IPS-18c (cell line): ENCODE results near the gene AIFM1.

Source experiments
- H3K4me3 ChIP-seq: 2 replicates; pipeline ENCODE4 v1.7.0; 2013; ENCODE audit warnings: low read depth, mild to moderate bottlenecking, low read length, moderate library complexity; ENCODE audit not compliant: insufficient read depth
- H3K9me3 ChIP-seq: one replicate; pipeline ENCODE4 v1.6.1; 2013; ENCODE audit warnings: mild to moderate bottlenecking, low read length, moderate library complexity; ENCODE audit not compliant: control insufficient read depth, insufficient read depth

The AIFM1 gene

GRCh38 chrX:130109429-130110378, 55.9 kb downstream of the AIFM1 start:
- H3K4me3 ChIP-seq = peak overlapping the region; percentile 43
- peaks cover 7% of the 10 kb centered on the region for H3K9me3 ChIP-seq

GRCh38 chrX:130108647-130109428, 56.8 kb downstream of the AIFM1 start:
- Histone ChIP-seq H3K4me3 (no peak overlapping the region), H3K9me3 (peaks cover 5% of the 10 kb centered on the region)

- peaks cover 2% of the 10 kb centered on the region for H3K9me3 ChIP-seq
- H3K4me3 ChIP-seq = no peak overlapping the region
Observed at GRCh38 chrX:130106071-130106470, 59.6 kb downstream of the AIFM1 start.

GRCh38 chrX:130105244-130105643, 60.4 kb downstream of the AIFM1 start:
- peaks cover 4% of the 10 kb centered on the region for H3K9me3 ChIP-seq

GRCh38 chrX:130103605-130104004, 62.0 kb downstream of the AIFM1 start:
- H3K4me3 ChIP-seq = no peak overlapping the region
- H3K9me3 ChIP-seq = peaks cover 4% of the 10 kb centered on the region

More at GRCh38 chrX:130105244-130105643, 60.4 kb downstream of the AIFM1 start:
- no peak overlapping the region for H3K4me3 ChIP-seq

- Histone ChIP-seq H3K4me3 (no peak overlapping the region), H3K9me3 (peaks cover 6% of the 10 kb centered on the region)
Observed at GRCh38 chrX:130100180-130100579, 65.5 kb downstream of the AIFM1 start.

GRCh38 chrX:130098210-130098552, 67.5 kb downstream of the AIFM1 start:
- Histone ChIP-seq H3K9me3 (peaks cover 11% of the 10 kb centered on the region), H3K4me3 (no peak overlapping the region)

- peaks cover 11% of the 10 kb centered on the region for H3K9me3 ChIP-seq
- H3K4me3 ChIP-seq = no peak overlapping the region
Observed at GRCh38 chrX:130097507-130098209, 68.0 kb downstream of the AIFM1 start.

- Histone ChIP-seq H3K9me3 (peaks cover 12% of the 10 kb centered on the region), H3K4me3 (no peak overlapping the region)
Observed at GRCh38 chrX:130095249-130096030, 70.2 kb downstream of the AIFM1 start.

- Histone ChIP-seq H3K9me3 (peaks cover 12% of the 10 kb centered on the region), H3K4me3 (no peak overlapping the region)
Observed at GRCh38 chrX:130094696-130095095, 70.9 kb downstream of the AIFM1 start.

- Histone ChIP-seq H3K4me3 (no peak overlapping the region), H3K9me3 (peaks cover 12% of the 10 kb centered on the region)
Observed at GRCh38 chrX:130093271-130093670, 72.4 kb downstream of the AIFM1 start.

GRCh38 chrX:130091980-130092522, 73.6 kb downstream of the AIFM1 start:
- Histone ChIP-seq H3K9me3 (peaks cover 9% of the 10 kb centered on the region), H3K4me3 (no peak overlapping the region)

- Histone ChIP-seq H3K9me3 (peaks cover 10% of the 10 kb centered on the region), H3K4me3 (no peak overlapping the region)
Observed at GRCh38 chrX:130090364-130090763, 75.3 kb downstream of the AIFM1 start.

GRCh38 chrX:130086447-130087206, 79.0 kb downstream of the AIFM1 start:
- Histone ChIP-seq H3K9me3 (peaks cover 15% of the 10 kb centered on the region), H3K4me3 (no peak overlapping the region)

GRCh38 chrX:130085551-130086446, 79.8 kb downstream of the AIFM1 start:
- H3K4me3 ChIP-seq = no peak overlapping the region

More at GRCh38 chrX:130085551-130086446, 79.8 kb downstream of the AIFM1 start:
- peaks cover 15% of the 10 kb centered on the region for H3K9me3 ChIP-seq
